Glomerular endothelial cell (primary cell): Measurements from ENCODE around the gene HCRTR1. TPM values are rescaled to one million over a fixed set of nuclear protein-coding genes. Genes with fewer than 3 reads are reported as not detected.

Experiments used
- DNase-seq: peaks from one replicate; pipeline ENCODE4 v3.0.0-alpha.2; 2011; ENCODE audit warnings: low read depth, low spot score; ENCODE audit errors: extremely low read depth
- total RNA-seq: library from RNA; depleted of rRNA; stranded (reverse); fragments of >200 nt; gene quantifications from 2 replicates; pipeline ENCODE4 v1.2.3, GENCODE V29; 2015

Gene HCRTR1
- total RNA-seq, 1 donor from 2014 or later: 0.58 TPM

DNA sequence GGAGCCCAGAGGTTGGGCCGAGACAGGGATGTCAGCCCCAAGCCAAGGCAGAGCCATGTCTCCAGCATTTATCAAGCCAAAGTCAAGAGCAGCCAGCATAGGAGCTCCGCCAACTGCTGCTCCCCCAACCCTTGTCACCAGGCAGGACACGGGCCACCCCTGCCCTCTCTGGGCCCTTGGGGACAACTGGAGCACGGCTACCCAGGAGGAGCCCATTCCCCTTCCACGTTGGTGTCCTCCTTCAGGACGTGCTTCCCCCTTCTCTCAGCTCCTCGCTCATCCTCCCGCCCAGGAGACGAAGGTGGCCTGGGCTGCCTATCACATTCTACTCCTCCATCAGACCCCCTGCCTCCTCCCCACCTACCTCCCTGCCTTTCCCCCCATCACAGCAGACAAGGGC lies 47.0 kb downstream of the HCRTR1 start:
- DNase-seq: no peak

DNA sequence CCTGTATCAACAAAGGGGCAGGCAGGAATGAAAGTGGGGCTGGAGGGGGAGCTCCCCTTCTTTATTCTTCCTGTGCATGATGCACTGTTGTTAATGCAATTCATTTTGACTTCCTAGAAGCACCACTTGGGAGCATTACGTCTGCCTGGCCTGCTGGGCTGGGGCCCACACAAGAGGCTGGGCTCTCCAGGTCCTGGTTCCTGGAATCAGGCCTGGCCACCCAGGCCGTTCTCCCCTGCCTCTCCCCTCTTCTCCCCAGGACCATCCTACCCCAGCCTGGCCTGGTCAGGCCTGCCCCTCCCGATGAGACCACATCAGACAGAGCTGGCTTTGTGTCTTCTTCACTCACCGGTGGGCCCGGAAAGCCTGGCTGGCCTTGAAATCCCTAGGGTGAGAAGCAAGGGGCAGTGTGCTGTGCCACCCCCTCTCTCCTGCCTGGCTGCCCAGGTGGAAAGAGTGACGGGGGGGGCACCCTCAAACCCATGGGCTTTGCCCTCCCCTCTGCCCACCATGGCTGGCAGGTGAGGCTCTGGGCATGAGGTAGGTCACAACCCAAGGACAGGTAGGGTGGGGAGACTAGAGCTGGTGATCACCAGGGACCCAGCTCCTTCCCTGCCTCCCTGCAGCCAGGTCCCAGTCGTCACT lies 47.9 kb downstream of the HCRTR1 start:
- DNase-seq: no peak

DNA sequence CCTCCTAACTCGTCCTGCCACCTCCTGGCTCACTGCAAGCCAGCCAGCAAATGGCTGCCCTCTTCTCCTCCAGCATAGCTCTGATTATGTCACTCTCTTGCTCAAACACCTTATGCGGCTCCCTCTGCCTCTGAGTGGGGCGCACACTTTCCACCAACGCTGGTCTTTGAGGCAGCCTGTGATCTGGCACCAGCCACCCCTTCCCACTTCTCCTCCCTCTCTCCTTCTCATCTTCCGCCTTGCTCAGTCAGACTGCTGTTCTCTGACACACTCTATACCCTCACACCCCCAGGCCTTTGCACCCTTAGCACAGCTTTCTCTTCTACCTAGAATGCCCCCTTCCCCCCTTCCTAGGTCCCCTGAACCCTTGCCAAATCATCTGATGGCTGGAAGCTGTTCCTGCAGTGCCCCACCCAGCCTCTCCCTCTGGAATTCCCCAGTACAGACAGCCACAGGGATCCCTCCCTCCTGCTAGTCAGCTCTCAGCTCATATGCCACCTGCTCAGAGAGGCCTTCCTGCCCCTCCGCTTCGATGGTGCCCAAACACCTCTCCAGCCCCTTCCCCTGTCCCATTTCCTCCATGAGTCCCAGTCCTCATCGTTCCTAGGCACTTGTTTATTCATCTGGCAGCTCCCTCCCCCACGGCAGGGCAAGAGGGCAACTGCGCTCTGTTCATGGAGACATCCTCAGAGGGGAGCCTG lies 48.9 kb downstream of the HCRTR1 start:
- DNase-seq: no peak

DNA sequence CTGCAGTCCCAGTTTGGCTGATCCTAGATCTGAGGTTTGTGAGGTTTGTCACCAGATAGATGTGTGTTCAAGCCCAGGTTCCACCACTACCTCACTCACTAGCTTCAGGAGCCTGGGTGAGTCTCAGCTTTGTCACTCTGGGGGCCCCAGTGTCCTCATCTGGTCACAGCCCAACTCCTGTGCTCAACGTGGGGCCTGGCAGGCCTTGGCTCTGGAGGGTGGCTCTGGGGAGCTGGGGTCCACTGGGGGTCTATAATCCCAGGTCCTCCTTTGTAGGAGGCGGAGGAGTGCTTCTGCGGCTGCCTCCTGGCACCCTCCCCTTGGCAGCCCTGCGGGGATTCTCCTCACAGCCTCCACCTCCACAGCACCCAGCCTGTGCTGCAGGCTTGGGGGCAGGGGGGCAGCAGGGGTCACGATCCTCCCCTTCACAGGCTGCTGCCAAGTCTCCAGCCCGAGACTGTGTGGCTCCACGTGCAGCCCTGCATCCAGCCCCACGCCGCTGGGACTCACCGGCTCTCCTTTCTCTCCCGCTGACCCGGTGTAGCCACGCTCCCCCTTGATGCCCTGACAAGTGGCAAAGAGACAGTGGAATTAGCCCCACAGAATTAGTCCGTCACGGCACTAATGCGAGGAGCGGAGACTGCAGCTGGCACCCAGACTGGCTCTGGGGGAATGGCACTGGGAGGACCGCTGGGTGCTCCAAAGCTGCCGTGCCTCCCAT lies 49.7 kb downstream of the HCRTR1 start:
- DNase-seq: no peak

DNA sequence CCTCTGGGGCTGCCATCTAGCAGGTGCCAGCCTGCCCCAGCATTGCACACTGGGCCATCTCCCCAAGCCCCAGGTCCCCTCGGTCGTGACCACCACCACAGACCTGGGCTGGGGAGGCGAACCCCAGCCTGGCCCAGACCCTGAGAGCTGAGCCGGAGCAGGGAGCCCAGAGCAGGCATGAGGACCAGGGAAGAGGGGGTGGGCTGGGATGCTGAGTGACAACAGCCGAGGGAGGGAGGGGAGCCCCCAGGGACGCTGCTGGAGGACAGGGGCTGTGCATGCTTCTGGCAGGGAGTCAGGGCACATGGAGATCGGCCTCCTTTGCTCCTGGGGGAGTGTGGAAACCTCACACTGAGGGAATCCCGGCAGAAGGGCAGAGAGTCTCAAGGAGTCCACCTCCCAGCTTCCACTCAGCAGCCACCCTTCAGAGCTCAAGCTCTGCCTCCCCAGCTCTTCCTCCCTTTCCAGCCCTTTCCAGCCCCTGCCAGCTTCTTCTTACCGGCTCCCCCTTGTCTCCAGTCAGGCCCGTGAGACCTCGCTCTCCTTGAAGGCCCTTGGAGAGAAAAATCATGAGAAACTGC lies 50.9 kb downstream of the HCRTR1 start:
- no peak for DNase-seq

DNA sequence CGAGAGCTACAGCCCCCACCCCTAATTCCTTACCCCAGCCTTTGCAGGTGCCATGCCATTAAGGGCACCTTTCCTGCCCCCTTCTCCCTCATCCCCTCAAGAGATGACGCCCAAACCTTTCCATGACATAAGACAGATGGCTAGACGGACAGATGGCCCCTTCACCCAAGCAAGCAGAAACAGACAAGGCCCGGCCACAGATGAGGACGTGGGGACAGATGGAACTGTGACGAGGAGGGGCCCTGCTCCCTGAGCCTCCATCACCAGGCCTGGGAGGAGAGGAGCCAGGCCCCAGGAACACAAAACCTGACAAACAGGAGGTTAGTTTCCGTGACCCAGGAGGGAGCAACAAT lies 51.9 kb downstream of the HCRTR1 start:
- DNase-seq: no peak

DNA sequence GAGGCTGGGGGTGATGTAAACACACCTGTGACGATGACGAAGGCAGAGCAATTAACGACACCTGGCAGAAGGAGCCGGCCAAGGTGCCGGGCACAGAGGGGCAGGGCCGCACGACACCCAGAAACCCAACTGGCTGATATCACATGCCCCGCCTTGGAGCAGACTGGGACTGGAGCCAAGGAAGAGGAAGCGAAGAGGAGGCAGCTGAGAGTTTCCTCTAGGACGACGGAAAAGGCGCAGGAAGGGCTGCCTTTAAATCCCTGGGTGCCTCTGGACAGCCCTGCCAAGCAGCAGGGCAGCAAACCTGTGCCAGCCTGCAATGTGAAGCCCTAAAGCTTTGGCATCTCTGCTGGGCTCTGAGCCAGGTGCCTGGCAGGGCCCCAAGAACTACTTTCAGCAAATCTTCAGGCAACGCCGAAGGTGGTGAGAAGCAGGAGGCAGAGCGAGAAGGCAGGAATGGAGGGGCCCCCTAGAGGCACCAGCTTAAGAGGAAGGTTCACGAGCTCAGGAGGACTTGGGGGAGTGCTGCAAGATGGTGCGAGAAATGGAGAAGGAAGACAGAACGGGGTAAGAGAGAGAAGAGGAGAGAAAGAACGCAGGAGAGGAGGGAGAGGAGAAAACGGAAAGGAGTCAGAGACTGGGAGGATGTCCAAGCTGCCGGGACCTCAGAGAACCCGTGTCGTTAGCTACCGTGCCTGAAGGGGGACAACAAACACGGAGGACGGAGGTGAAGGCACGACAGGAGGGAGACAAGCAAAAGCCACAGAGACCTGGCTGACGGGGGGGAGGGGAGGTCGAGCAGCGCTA lies 52.5 kb downstream of the HCRTR1 start:
- DNase-seq: no peak

DNA sequence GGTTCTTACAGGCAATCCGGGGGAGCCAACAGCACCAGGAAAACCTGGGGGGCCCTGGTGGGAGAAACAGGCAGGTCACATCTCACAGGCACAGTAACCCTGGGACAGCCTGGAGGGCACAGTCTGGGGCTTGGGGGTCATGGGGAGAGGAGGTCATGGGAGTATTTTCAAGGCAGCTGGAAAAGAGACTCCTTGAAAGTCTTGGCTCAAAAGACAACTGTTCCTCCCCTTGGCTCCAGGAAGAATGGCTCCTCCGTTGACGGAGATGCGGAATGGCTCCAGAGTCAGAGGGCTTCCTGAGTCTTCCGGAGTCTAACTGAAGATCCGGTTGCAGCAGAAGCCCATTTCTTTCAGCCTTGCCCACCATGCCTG lies 53.1 kb downstream of the HCRTR1 start:
- no peak for DNase-seq

DNA sequence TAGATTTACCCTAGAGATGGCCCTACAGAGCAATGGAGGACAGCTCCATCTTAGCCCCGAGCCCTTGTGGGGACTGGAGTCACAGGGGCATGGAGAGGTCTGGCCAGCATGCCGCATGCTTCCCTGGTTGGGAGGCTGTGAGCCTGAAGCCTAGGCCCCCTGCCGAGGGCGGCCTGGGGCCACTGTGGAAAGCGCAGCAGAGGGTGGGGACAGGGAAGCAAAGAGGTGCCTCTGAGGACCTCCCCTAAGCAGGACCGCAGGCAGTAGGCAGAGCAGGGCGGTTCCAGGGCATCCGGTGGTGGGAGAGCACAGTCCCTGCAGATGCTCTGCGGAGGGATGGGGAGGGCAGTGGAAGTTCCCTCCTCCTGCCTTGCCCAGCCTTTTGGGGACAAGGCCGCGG lies 53.7 kb downstream of the HCRTR1 start:
- DNase-seq: no peak

DNA sequence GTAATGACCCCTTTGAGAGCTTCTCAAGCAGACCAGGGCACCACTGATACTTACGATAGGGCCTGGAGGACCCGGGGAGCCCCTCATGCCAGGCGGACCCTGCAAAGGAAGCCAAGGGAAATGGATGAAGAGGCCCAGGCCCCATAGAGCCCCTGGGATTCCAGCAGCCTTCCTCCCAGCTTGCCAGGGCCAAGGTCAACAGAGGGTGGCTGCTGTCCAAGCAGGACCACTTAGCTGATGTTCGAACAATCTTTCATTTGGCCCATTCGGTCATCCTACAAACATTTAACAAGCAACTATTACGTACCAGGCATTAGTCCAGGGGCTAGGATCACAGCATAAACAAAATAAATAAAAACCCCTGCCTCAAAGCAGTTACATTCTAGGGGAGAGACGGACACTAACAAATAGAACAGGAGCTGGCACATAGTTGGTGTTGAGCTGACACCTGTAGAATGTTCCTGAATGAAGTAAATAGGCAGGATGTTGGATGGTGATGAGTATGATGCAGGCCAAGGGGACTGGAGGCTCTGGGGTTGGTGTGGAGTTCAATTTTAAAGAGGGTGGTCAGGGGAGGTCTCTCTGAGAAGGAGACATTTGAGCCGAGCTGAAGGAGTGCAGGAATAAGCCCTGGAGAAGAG lies 54.2 kb downstream of the HCRTR1 start:
- no peak for DNase-seq

DNA sequence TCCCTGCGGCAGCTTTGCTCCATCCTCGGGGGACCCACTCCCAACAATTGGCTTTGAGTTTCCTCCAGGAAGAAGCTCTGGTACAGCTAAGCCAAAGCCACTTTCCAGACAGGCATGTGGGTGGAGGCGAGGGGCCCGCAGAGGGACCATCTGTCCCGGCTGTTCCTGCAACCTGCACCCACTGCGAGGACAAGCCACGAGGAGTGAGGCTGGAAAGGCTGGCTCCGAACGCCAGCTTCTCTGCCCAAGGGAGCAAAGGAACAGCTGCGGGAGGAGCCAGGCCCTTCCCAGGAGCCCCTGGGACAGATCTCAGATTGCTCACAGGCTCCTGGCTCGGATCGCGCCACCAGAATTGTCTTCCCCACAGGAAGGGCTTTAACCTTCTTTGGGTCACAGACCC lies 55.5 kb downstream of the HCRTR1 start:
- DNase-seq: no peak

DNA sequence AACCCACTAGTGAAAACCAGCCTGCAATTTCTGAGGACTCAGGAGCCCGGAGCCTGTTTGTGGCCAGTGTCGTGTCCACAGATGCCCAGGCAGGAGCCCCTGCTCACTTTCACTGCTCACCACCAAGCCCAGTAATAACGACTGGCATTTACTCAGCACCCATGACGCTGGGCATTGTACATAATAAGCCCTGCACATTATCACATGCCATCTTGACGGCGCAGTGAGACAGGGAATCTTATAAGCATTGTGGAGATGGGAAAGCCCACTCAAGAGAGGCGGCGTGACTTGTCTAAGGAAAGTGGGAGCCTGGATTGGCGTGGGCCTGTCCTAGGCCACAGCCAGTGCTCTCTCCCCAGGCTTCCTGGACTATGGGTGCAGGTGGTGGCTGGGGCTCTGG lies 55.9 kb downstream of the HCRTR1 start:
- DNase-seq: no peak

DNA sequence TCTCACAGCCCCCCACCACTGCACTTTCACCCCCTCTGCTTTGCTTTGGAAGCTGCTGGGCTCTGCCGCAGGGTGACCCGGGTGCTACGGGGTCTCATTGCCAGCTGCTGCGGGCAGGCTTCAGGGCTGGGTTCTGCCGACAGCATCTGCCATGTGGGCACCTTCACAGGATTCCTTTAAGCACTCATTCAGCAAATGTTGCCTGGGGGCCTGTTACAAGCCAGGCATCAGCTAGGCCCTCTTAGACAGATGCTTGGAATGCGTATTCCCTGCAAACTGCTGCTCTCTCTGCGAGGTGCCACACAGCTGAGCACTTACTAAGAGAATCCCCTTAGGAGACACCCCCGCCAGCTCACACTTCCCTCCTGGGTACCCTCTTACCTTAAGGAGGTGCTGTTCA lies 57.1 kb downstream of the HCRTR1 start:
- no peak for DNase-seq

DNA sequence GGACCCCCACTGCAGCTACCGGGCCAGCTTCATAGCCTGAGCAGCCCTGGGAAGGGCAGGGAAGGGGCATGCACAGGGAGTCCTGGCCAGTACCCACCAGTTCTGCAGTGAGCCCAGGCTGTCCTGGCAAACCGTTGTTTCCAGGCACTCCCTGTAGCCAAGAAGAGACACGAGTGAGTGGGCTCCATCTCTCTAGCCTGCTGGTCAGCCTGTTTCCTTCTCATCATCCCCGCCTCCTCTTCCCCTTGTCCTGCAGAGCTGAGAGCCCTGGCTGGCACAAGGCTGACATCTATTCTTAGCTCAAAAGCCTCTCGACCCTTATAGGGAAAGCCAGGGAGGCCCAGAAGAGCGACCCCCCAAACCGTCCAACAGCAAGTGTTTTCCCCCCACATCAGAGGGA lies 57.7 kb downstream of the HCRTR1 start:
- DNase-seq: no peak

DNA sequence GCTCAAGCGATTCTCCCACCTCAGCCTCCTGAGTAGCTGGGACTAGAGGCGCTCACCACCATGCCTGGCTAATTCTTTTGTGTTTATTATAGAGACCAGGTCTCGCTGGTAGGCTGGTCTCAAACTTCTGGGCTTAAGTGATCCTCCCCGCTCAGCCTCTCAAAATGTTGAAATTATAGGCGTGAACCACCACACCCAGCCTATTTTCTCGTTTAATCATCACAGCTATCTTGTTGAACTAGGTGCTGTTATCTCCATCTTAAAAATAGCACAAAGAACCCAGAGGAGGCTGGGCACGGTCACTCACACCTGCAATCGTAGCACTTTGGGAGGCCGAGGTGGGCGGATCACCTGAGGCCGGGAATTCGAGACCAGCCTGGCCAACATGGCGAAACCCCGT lies 58.3 kb downstream of the HCRTR1 start:
- DNase-seq: no peak

Other genes starting within 250 kb of the HCRTR1 start
- 9.3 TPM in 1 of 2 replicates, not detected in the other for gene FABP3, start 244.6 kb upstream of the HCRTR1 start, total RNA-seq
- 38.4 and 43.5 TPM in 2 replicates for gene SERINC2, start 204.5 kb upstream of the HCRTR1 start, total RNA-seq
- 286 and 412 TPM in 2 replicates for gene TINAGL1, start 41.2 kb upstream of the HCRTR1 start, total RNA-seq
- gene PEF1, start 27.2 kb downstream of the HCRTR1 start, total RNA-seq: 83.4 and 97.8 TPM in 2 replicates
- 2.5 and 5.3 TPM in 2 replicates for gene COL16A1, start 86.3 kb downstream of the HCRTR1 start, total RNA-seq
- 1.6 and 2.6 TPM in 2 replicates for gene ADGRB2, start 146.7 kb downstream of the HCRTR1 start, total RNA-seq
- gene SPOCD1, start 198.3 kb downstream of the HCRTR1 start, total RNA-seq: 48.2 and 70.0 TPM in 2 replicates